Lung (tissue), 12 donors: ENCODE results near the gene ZDHHC8. TPM values are rescaled to one million over a fixed set of nuclear protein-coding genes. Genes with fewer than 3 reads are reported as not detected.

Source experiments
- ATAC-seq: fragments of 200-7000 bp; cut with Tn5 transposase; one replicate; pipeline ENCODE4 v1.9.1; 2020; ENCODE audit warnings: moderate number of reproducible peaks; ENCODE audit not compliant: insufficient read depth, low FRiP score
- DNase-seq, 3 donors: peaks; one replicate each; pipeline ENCODE4 v3.0.0-alpha.2; 2013 to 2017
- H3K27ac ChIP-seq, 2 donors: one replicate each; pipeline ENCODE4 v1.5.1; 2013; ENCODE audit warnings: mild to moderate bottlenecking in 2 of 2, moderate library complexity in 2 of 2, control low read depth in 1 of 2, inconsistent platforms in 1 of 2, low read depth in 1 of 2, low read length in 1 of 2
- H3K27me3 ChIP-seq, 3 donors: one replicate each; pipeline ENCODE4 v1.5.1; 2013; ENCODE audit warnings: low read length in 2 of 3; ENCODE audit not compliant: control insufficient read depth in 3 of 3, insufficient read depth in 3 of 3
- H3K36me3 ChIP-seq, 4 donors: one replicate each; pipeline ENCODE4 v1.5.1; 2013; ENCODE audit warnings: low read length in 4 of 4, mild to moderate bottlenecking in 1 of 4, moderate library complexity in 1 of 4; ENCODE audit not compliant: control insufficient read depth in 4 of 4, insufficient read depth in 4 of 4
- H3K4me1 ChIP-seq, 5 donors: one replicate each; pipeline ENCODE4 v1.5.1; 2013; ENCODE audit warnings: low read length in 5 of 5, mild to moderate bottlenecking in 2 of 5, moderate library complexity in 1 of 5; ENCODE audit not compliant: control insufficient read depth in 5 of 5, insufficient read depth in 5 of 5
- H3K4me3 ChIP-seq: one replicate; pipeline ENCODE4 v1.5.1; 2013; ENCODE audit warnings: mild to moderate bottlenecking, control low read depth, moderate library complexity
- H3K9ac ChIP-seq, 2 donors: one replicate each; pipeline ENCODE4 v1.5.1; 2013; ENCODE audit warnings: low read length in 2 of 2, control low read depth in 1 of 2; ENCODE audit not compliant: insufficient read depth in 1 of 2
- H3K9me3 ChIP-seq, 4 donors: one replicate each; pipeline ENCODE4 v1.5.1; 2013; ENCODE audit warnings: low read length in 3 of 4, mild to moderate bottlenecking in 1 of 4, moderate library complexity in 1 of 4; ENCODE audit not compliant: control insufficient read depth in 4 of 4, insufficient read depth in 3 of 4
- WGBS, 2 donors: extraction: QIAGEN DNeasy Blood & Tissue Kit; methylation state at CpG; one replicate each; pipeline ENCODE4 v1.1.7; 2013; 5-methylcytosine and 5-hydroxymethylcytosine counted together
- polyA plus RNA-seq, 2 donors: library from polyadenylated mRNA; stranded (reverse); fragments of 200-250 nt; gene quantifications; one replicate each; pipeline ENCODE4 v1.2.1, GENCODE V29; 2013
- total RNA-seq, 2 donors: library from RNA; depleted of rRNA in 1 of 2; stranded (reverse); fragments of >200 nt in 1 of 2; gene quantifications; one replicate each; pipeline ENCODE4 v1.2.1, GENCODE V29; 2014 to 2021
- TF ChIP-seq, protein P1 (sequence below): IDR thresholded peaks from 2 replicates; pipeline ENCODE4 v1.5.1; 2012; ENCODE audit warnings: mild to moderate bottlenecking; ENCODE audit errors: control extremely low read depth, extremely low read depth
- donor health status: control.
- donor health status: control.
- donor health status: Bipolar disorder and iron deficiency.
- donor health status: healthy.
- donor health status: DM: yes; HTN: yes; CAD: no.

The ZDHHC8 gene
- total and polyA plus RNA-seq, 4 donors, result 28.4 to 75.1 (median 35.5) TPM

GRCh38 chr22:20086763-20087162 is 44.8 kb upstream of the ZDHHC8 start:
- Histone ChIP-seq H3K9ac (no peak overlapping the region), H3K4me1 (peaks cover 5 to 21% (median 12%) of the 10 kb centered on the region in 5 donors), H3K4me3 (no peak overlapping the region), H3K36me3 (peaks cover 26 to 50% (median 39%) of the 10 kb centered on the region in 4 donors), H3K27ac (no peak overlapping the region), H3K27me3 (no peaks in the 10 kb centered on the region), H3K9me3 (no peaks in the 10 kb centered on the region)
- 97 to 99% methylated on average over 5 of the region's 5 CpGs for WGBS, 2 donors
- ATAC-seq (no peak), DNase-seq (no peak)
- TF ChIP-seq, protein P1, sequence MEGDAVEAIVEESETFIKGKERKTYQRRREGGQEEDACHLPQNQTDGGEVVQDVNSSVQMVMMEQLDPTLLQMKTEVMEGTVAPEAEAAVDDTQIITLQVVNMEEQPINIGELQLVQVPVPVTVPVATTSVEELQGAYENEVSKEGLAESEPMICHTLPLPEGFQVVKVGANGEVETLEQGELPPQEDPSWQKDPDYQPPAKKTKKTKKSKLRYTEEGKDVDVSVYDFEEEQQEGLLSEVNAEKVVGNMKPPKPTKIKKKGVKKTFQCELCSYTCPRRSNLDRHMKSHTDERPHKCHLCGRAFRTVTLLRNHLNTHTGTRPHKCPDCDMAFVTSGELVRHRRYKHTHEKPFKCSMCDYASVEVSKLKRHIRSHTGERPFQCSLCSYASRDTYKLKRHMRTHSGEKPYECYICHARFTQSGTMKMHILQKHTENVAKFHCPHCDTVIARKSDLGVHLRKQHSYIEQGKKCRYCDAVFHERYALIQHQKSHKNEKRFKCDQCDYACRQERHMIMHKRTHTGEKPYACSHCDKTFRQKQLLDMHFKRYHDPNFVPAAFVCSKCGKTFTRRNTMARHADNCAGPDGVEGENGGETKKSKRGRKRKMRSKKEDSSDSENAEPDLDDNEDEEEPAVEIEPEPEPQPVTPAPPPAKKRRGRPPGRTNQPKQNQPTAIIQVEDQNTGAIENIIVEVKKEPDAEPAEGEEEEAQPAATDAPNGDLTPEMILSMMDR, result no peak

GRCh38 chr22:20087319-20088262 is 44.0 kb upstream of the ZDHHC8 start:
- ATAC-seq (no peak), DNase-seq (no peak)
- Histone ChIP-seq H3K9me3 (no peaks in the 10 kb centered on the region), H3K36me3 (peaks cover 32 to 58% (median 45%) of the 10 kb centered on the region in 4 donors), H3K4me3 (no peak overlapping the region), H3K27me3 (no peaks in the 10 kb centered on the region), H3K9ac (no peak overlapping the region), H3K4me1 (peaks cover 4 to 19% (median 10%) of the 10 kb centered on the region in 5 donors), H3K27ac (no peak overlapping the region)
- TF ChIP-seq, protein P1, result no peak
- whole genome bisulfite sequencing, 2 donors, result 89% methylated on average over 14 of the region's 14 CpGs

GRCh38 chr22:20088263-20088648 is 43.3 kb upstream of the ZDHHC8 start:
- Histone ChIP-seq H3K27me3 (no peaks in the 10 kb centered on the region), H3K27ac (no peak overlapping the region), H3K9ac (no peak overlapping the region), H3K9me3 (no peaks in the 10 kb centered on the region), H3K36me3 (peaks cover 37 to 60% (median 45%) of the 10 kb centered on the region in 4 donors), H3K4me3 (no peak overlapping the region), H3K4me1 (peaks cover 0 to 13% (median 6%) of the 10 kb centered on the region in 5 donors)
- 95 to 96% methylated on average over 8 of the region's 8 CpGs for WGBS, 2 donors
- DNase-seq (no peak), ATAC-seq (no peak)
- TF ChIP-seq, protein P1, result no peak
